ENCODE data around the gene PRKCB.

GRCh38 chr16:24246911-24247607, 411.3 kb downstream of the PRKCB start:
- TF ChIP-seq CTCF (IDR thresholded peaks at IDR 0.05; ENCODE audit: low read depth, low read length) = no peak
- no peak for TF ChIP-seq POLR2A (IDR thresholded peaks at IDR 0.05; ENCODE audit: extremely low read depth, insufficient read length)

Data from NB4 (cell line).